Measurements from ENCODE around the gene GORASP1.

GRCh38 chr3:39052583-39052982 lies 54.8 kb downstream of the GORASP1 start:
- TF ChIP-seq CTCF (IDR thresholded peaks at IDR 0.05) (no peak), POLR2A (IDR thresholded peaks at IDR 0.05) (no peak)
